Common myeloid progenitor, CD34-positive (primary cell): ENCODE results near the gene GPR17.

ENCODE experiments used
- CTCF ChIA-PET: fragments of 350-600 bp; sonication (Branson Sonifier 250); formaldehyde crosslinking; loops from one replicate; lab custom pipeline; 2021; ENCODE audit warnings: antibody characterized with exemption; lab: Charles Lee
- POLR2A ChIA-PET: fragments of 350-600 bp; sonication (Branson Sonifier 250); formaldehyde crosslinking; loops from one replicate; lab custom pipeline; 2021; ENCODE audit warnings: antibody characterized with exemption; lab: Charles Lee
- DNase-seq, 3 donors: peaks; one replicate each; pipeline versions ENCODE4 v3.0.0 to v3.0.0-alpha.2; 2013
- H3K27ac ChIP-seq, 2 experiments: 1 replicate in 1 of 2; 2 replicates in 1 of 2; pipeline ENCODE4 v1.7.0; 2013; ENCODE audit warnings: inconsistent platforms in 2 of 2, low read length in 2 of 2, mild to moderate bottlenecking in 2 of 2, low read depth in 1 of 2, moderate library complexity in 1 of 2; ENCODE audit not compliant: severe bottlenecking in 2 of 2, insufficient read depth in 1 of 2, poor library complexity in 1 of 2
- H3K27me3 ChIP-seq, 5 experiments: replicated peaks in 2 of 5; 1 replicate in 3 of 5; 2 replicates in 2 of 5; pipeline versions ENCODE4 v1.6.1 to v1.7.0; 2013; ENCODE audit warnings: low read length in 4 of 5, mild to moderate bottlenecking in 2 of 5, moderate library complexity in 2 of 5, inconsistent platforms in 1 of 5; ENCODE audit not compliant: insufficient read depth in 5 of 5, control insufficient read depth in 4 of 5
- H3K36me3 ChIP-seq, 4 experiments: 1 replicate in 2 of 4; 2 replicates in 2 of 4; pipeline versions ENCODE4 v1.6.1 to v1.7.0; 2013; ENCODE audit warnings: low read length in 3 of 4, control low read depth in 1 of 4, mild to moderate bottlenecking in 1 of 4; ENCODE audit not compliant: control insufficient read depth in 4 of 4, insufficient read depth in 4 of 4
- H3K4me1 ChIP-seq, 4 experiments: 1 replicate in 3 of 4; 2 replicates in 1 of 4; pipeline versions ENCODE4 v1.6.1 to v1.7.1; 2013; ENCODE audit warnings: low read length in 3 of 4, mild to moderate bottlenecking in 3 of 4, control low read depth in 1 of 4, inconsistent platforms in 1 of 4, moderate library complexity in 1 of 4; ENCODE audit not compliant: control insufficient read depth in 4 of 4, insufficient read depth in 4 of 4; ENCODE audit errors: control extremely low read depth in 1 of 4
- H3K4me3 ChIP-seq, 7 experiments: 1 replicate in 4 of 7; 2 replicates in 3 of 7; pipeline versions ENCODE4 v1.5.1 to v1.7.0; 2013; ENCODE audit warnings: mild to moderate bottlenecking in 7 of 7, low read length in 6 of 7, moderate library complexity in 6 of 7, inconsistent platforms in 2 of 7, low read depth in 2 of 7, control low read depth in 1 of 7; ENCODE audit not compliant: insufficient read depth in 4 of 7, control insufficient read depth in 1 of 7; ENCODE audit errors: extremely low read depth in 1 of 7
- H3K9me3 ChIP-seq, 5 experiments: 1 replicate in 4 of 5; 2 replicates in 1 of 5; pipeline versions ENCODE4 v1.6.1 to v1.7.1; 2013; ENCODE audit warnings: low read length in 4 of 5, mild to moderate bottlenecking in 2 of 5, inconsistent platforms in 1 of 5, low read depth in 1 of 5, moderate library complexity in 1 of 5; ENCODE audit not compliant: control insufficient read depth in 4 of 5, insufficient read depth in 2 of 5; ENCODE audit errors: control extremely low read depth in 1 of 5
- WGBS: methylation state at CpG from one replicate; pipeline ENCODE4 v1.1.5; 2013; ENCODE audit not compliant: insufficient coverage; 5-methylcytosine and 5-hydroxymethylcytosine counted together

The GPR17 gene

DNA sequence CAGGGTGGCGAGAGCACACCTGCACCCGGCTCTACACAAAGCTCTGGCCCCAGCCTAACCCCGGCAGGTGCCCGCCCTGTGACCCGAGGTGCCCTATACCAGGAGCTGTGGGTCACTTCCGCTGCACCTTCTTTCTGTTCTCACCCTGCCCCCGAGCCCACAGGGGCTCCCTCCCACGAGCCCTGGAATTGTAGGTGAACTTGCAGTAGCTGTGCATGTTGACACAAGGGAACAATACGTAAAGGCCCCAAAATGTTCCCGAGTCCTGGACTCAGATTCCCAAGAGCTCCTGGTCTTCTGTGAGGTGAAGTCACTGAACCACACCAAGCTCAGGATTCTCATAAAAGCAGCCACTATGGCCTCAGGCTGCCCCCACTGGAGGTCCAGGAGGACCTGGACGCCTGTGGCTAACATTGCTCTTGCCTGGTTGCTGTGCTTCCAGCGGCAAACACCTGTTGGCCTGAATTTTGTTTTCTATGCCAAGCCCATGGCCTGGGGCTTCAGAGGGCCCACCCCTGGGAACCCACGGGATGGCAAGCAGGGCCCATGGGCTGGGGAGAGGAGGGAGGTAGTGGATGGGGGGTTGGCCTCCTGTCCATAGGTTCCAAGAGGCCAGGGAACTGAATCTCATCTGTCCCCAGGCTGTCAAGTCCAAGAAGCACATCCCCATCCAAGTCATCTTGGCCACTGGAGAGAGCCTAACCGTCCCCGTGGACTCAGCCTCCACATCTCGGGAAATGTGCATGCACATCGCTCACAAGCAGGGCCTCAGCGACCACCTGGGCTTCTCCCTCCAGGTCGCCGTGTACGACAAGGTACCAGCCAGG lies 23.2 kb upstream of the GPR17 start:
- Histone ChIP-seq H3K36me3 (no peaks in the 10 kb centered on the region), H3K27ac (no peak overlapping the region), H3K9me3 (no peaks in the 10 kb centered on the region), H3K4me1 (peaks cover 0 to 31% (median 18%) of the 10 kb centered on the region in 4 experiments), H3K4me3 (no peak overlapping the region), H3K27me3 (no peaks in the 10 kb centered on the region)
- POLR2A ChIA-PET = no interaction called here
- 98% methylated on average over 16 of the region's 21 CpGs for WGBS
- CTCF ChIA-PET = no interaction called here
- no peak for DNase-seq

DNA sequence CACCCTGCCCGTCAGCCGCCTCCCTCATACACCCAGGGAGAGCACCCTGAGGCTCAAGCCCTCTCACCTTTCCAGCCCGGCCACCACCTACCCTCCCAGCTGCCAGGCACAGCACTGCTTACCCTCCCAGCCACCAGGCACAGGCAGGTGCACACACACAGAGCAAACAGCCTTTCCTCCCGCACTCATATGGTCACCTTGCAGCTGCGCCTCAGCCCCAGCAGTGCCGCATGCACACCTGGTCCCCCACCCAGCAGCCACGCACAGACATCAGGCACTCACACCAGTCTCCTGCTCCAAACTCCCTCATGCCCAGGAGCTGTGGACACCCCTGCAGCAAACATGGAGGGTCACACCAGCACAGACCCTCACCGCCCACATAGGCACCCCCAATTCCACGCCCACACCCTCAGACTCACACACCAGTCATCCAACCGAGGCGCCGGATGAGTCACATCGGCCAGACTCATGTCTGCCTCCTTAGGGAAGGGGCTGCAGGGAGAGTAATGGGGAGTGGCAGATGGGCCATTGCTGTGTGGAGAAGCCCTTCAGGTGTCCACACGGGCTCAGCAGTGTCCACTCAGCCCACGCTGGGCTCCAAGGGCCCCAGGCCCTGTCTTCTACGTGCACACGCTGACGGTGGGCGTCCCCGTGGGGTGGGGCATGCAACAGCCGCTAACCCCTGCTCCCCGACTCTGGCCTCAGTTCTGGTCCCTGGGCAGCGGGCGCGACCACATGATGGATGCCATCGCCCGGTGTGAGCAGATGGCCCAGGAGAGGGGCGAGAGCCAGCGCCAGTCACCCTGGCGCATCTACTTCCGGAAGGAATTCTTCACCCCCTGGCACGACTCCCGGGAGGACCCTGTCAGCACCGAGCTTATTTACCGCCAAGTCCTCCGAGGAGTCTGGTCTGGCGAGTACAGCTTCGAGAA lies 22.3 kb upstream of the GPR17 start:
- H3K4me3 ChIP-seq = no peak overlapping the region
- WGBS = 97% methylated on average over 30 of the region's 38 CpGs
- no peaks in the 10 kb centered on the region for H3K9me3 ChIP-seq
- no peak overlapping the region for H3K27ac ChIP-seq
- CTCF ChIA-PET = interaction anchor here (1.8 kb wide), 1 partner anchor 33 kb away, joined by 6 read pairs; no protein-coding TSS in a partner anchor
- peaks cover 0 to 28% (median 18%) of the 10 kb centered on the region in 4 experiments for H3K4me1 ChIP-seq
- no peaks in the 10 kb centered on the region for H3K36me3 ChIP-seq
- no peaks in the 10 kb centered on the region for H3K27me3 ChIP-seq
- POLR2A ChIA-PET = no interaction called here
- no peak for DNase-seq

DNA sequence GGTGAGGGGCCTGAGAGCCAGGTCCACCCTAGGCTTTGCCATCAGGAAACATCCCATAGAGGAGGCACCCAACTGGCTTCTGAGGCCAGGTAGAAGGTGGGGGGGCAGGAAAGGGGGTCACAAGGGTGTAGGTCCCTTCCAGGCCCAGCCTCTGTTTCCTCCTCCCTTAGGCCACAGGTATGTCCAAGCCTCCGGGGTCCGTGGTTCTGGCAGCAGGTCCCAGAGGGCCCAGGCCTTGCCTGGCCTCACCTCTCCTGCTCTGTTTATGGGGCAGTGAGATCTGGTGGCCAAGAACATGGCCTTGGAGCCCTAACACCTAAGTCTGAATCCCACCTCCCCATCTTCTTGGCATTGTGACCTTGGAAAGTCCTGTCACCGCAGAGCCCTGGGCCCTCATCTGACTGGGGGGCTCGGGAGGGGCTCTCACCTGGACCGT lies 21.6 kb upstream of the GPR17 start:
- Histone ChIP-seq H3K27ac (no peak overlapping the region), H3K4me3 (no peak overlapping the region), H3K9me3 (no peaks in the 10 kb centered on the region), H3K27me3 (no peaks in the 10 kb centered on the region), H3K4me1 (peaks cover 0 to 27% (median 18%) of the 10 kb centered on the region in 4 experiments), H3K36me3 (no peaks in the 10 kb centered on the region)
- 100% methylated on average over 2 of the region's 5 CpGs for WGBS
- ChIA-PET POLR2A (no interaction called here), CTCF (interaction anchor here (1.8 kb wide), 1 partner anchor 33 kb away, joined by 6 read pairs; no protein-coding TSS in a partner anchor)
- DNase-seq = no peak

DNA sequence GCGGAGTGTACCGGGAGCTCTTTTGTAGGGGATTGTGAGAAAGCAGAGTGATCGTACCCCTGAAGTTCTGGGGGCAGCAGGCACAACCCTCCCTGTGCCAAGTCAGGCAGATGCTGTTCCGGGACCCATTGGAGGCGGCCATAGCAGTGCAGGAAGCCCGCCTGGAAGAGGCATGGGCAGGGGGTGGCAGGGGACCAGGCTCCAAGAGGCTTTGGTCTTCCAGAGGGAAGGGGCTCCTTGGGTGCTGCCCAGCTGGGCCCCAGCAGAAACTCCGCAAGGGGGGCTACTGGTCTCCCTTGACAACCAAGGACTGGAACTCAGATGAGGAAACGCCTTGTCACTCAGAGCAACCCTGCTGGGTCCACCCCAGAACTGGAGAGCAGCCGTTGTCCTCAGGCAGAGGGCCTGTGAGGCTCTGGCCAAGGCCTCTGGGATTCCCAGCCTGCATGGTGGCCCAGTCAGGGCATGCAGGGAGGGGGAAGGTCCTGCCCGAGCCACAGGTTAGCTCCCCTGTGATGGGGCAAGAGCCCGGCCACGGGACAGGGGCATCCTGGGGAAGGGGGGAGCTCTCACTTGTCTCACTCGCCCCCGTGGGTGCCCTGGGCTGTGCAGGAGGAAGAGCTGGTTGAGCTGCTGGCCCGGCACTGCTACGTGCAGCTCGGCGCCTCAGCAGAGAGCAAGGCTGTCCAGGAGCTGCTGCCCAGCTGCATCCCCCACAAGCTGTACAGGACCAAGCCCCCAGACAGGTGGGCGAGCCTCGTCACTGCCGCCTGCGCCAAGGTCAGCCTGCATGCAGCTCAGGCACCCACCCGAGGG lies 21.0 kb upstream of the GPR17 start:
- 95% methylated on average over 15 of the region's 23 CpGs for WGBS
- Histone ChIP-seq H3K4me1 (peaks cover 0 to 23% (median 18%) of the 10 kb centered on the region in 4 experiments), H3K4me3 (no peak overlapping the region), H3K27ac (no peak overlapping the region), H3K27me3 (no peaks in the 10 kb centered on the region), H3K9me3 (no peaks in the 10 kb centered on the region), H3K36me3 (no peaks in the 10 kb centered on the region)
- ChIA-PET CTCF (interaction anchor here (1.8 kb wide), 1 partner anchor 34 kb away, joined by 6 read pairs; no protein-coding TSS in a partner anchor), POLR2A (interaction anchor here (0.6 kb wide), 1 partner anchor 14 kb away, joined by 3 read pairs; no protein-coding TSS in a partner anchor)
- no peak for DNase-seq

DNA sequence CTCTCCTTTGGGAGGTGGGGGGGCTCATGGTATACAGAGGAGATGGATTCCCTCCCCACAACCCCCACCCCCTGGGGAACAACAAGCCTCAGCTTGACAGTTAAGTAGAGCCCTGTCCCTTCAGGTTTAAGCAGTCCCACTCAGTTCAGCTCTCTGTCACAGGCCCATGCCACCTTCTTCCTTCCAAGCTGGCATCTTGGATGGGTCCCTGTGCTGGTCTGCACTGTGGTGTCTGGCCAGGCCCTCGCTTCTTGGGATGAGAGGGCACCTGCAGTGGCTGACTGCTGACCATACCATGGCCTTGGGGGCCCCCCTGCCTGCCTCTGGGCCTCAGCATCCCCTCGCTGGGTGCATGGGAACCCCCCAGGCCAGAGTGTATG lies 20.4 kb upstream of the GPR17 start:
- POLR2A ChIA-PET = interaction anchor here (0.6 kb wide), 1 partner anchor 13 kb away, joined by 3 read pairs; no protein-coding TSS in a partner anchor
- WGBS = 93% methylated on average over 2 of the region's 2 CpGs
- no peak for DNase-seq
- Histone ChIP-seq H3K4me1 (peaks cover 0 to 25% (median 18%) of the 10 kb centered on the region in 4 experiments), H3K4me3 (no peak overlapping the region), H3K9me3 (no peaks in the 10 kb centered on the region), H3K27ac (no peak overlapping the region), H3K27me3 (no peaks in the 10 kb centered on the region), H3K36me3 (no peaks in the 10 kb centered on the region)
- CTCF ChIA-PET = interaction anchor here (1.8 kb wide), 1 partner anchor 35 kb away, joined by 6 read pairs; no protein-coding TSS in a partner anchor

DNA sequence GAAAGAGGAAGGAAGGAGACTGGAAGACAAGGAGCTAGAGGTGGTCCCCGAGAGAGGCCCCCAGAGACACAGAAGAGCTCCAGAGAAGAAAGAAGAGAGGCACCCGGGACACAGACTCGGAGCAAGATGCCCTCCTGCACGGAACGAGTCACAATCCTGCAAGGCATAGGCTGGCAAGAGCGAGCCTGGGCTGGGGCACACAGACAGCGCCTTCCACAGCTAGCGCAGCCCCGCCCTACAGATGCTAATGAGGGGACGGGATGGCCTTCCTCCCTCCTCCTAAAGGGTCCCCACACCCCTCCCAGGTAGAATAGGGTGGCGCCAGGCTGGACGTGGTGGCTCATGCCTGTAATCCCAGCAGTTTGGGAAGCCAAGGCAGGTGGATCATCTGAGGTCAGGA lies 19.8 kb upstream of the GPR17 start:
- Histone ChIP-seq H3K4me3 (no peak overlapping the region), H3K27me3 (no peaks in the 10 kb centered on the region), H3K27ac (no peak overlapping the region), H3K4me1 (peaks cover 0 to 24% (median 19%) of the 10 kb centered on the region in 4 experiments), H3K36me3 (no peaks in the 10 kb centered on the region), H3K9me3 (no peaks in the 10 kb centered on the region)
- ChIA-PET POLR2A (no interaction called here), CTCF (interaction anchor here (1.2 kb wide), 1 partner anchor 35 kb away, joined by 5 read pairs; no protein-coding TSS in a partner anchor)
- WGBS = 72% methylated on average over 8 of the region's 12 CpGs
- DNase-seq = no peak
